NCI-H1048 (cell line): ENCODE results near the gene SPDYE2.
"Not testable (repeated sequence)": the region's sequence is repeated elsewhere in the genome, so short reads cannot be mapped to it uniquely, and the experiment has no call there.

Source experiments
- DNase-seq: peaks from one replicate; lab custom pipeline; 2025; lab: John Stamatoyannopoulos, UW

Gene SPDYE2, protein sequence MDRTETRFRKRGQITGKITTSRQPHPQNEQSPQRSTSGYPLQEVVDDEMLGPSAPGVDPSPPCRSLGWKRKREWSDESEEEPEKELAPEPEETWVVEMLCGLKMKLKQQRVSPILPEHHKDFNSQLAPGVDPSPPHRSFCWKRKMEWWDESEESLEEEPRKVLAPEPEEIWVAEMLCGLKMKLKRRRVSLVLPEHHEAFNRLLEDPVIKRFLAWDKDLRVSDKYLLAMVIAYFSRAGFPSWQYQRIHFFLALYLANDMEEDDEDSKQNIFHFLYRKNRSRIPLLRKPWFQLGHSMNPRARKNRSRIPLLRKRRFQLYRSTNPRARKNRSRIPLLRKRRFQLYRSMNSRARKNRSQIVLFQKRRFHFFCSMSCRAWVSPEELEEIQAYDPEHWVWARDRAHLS

DNA sequence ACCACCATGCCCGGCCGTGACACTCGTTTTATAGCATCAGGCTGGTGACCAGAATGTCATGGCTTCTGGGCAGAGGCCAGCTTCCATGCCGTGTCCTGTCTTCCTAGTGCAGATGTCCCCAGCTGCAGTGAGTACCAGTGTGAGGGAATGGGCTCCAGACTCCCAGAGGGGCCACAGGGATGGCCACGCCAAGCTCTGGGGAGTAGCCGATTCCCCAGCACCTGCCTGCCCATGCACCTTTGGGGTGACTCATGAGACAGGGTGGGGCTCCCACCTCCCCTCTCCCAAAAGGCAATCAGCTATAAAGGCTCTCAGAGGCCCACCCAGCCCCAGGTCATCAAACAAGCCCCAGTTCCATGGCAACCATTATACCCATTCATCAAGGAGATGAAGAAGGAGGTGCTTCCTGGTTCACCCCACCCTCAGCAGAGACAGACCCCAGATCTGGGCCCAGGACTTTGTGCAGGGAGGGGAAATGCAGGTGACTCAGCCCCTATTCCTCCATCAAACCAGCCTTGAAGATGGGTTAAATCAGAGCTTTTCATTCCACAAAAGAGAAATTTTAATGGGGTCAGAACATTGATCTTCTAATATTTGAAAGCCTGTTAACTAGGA is at the start of gene SPDYE2:
SPDYE2 (plus strand) TSS at position 419 of the 615 bp plus-strand sequence. CDS start 2,030 bp downstream, outside the sequence.
- not testable (repeated sequence) for DNase-seq

DNA sequence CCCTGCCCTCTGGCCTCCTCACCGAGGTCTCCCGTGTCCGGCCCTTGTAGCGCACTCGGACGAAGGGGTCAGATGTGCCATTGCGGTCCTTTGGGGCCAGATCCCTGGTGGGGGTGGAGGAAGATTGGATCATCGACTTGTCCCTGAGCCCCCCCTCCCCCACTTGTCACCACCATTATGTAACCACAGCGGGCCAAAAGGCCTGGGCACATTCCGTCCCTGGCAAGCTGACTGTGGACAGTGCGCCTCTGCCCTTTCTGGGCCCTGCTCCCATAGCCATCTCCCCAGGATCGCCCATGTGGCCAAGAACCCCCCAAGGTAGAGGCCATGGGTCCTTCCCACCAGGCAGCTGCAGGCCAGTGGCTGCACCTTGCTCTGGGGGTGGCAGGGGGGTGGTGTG is 47.9 kb upstream of the SPDYE2 start:
- DNase-seq: not testable (repeated sequence)

DNA sequence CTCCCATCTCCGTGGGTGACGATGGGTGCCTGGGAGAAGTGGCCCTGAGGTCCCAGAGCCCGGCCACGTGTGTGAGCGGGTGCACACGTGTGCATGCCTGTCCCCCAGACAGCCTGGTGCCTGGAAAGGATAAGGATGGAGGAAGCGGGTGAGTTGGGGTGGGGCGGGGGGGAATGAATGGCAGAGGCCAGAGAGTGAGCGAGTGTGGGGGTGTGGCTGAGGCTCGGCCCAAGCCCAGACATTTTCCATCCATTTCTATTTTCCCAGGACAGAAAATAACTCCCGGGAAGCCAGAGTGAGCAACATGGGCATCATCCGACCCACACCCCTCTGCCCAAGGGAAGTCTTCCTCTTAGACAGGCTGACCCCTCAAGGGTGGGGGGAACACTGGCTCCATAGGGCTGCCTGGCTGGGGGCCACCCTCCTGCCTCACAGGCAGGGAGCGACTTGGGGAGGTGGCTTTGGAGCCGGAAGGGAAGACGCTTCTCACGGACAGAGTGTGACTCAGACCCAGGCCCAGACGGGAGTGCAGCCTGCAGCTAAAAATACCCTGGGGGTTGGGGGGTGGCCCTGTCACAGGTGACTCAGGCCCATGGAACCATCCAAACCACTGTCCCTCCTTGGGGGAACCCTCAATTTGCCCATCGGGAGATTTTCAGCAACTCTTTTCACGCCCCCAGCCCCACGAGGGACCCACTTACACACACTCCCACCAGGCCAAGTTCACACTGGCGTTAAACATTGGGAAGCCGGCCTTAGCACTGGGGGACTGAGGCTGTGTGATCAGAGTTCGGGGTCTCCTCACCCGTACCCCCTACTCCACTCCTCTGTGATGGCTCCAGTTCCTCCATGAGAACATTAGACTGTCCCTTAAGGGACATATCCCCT is 45.5 kb upstream of the SPDYE2 start:
- DNase-seq: not testable (repeated sequence)

DNA sequence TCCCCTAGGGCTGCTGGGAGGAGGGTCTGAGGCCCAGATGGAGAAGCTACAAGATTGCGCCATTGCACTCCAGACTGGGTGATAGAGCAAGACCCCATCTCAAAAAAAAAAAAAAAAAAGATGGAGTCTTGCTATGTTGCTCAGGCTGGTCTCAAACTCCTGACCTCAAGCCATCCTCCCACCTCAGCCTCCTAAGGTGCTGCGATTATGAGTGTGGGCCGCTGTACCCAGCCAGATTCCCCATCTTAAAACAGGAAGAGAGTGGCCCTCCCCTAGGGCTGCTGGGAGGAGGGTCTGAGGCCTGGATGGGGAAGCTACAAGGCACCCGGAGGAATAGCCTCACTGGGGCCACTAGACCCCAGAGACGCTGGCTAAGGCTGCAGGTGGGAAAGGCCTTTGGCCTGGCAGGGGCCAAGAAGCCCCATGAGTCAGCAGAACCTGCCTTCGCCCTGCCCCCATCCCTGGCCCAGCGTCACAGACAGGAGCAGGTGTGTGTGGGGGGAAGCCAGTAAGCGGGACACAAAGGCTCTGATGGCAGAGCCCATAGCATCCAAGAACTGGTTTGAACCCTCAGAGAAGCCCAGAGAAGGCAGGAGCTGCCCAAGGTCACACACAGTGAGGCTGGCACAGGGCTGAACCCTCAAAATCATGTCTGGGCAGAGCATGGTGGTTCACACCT is 43.5 kb upstream of the SPDYE2 start:
- DNase-seq: not testable (repeated sequence)

DNA sequence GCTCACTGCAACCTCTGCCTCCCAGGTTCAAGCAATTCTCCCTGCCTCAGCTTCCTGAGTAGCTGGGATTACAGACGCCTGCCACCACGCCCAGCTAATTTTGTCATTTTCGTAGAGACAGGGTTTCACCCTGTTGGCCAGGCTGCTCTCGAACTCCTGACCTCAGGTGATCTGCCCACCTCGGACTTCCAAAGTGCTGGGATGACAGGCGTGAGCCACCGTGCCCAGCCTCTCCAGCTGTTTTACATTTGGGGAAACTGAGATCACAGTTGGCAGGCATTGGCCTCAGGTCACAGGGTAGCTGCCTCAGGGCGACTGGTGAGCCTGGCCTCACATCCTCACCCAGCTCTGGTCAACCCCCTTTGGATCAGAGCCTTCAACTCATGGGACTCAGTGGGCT is 40.5 kb upstream of the SPDYE2 start:
- not testable (repeated sequence) for DNase-seq

DNA sequence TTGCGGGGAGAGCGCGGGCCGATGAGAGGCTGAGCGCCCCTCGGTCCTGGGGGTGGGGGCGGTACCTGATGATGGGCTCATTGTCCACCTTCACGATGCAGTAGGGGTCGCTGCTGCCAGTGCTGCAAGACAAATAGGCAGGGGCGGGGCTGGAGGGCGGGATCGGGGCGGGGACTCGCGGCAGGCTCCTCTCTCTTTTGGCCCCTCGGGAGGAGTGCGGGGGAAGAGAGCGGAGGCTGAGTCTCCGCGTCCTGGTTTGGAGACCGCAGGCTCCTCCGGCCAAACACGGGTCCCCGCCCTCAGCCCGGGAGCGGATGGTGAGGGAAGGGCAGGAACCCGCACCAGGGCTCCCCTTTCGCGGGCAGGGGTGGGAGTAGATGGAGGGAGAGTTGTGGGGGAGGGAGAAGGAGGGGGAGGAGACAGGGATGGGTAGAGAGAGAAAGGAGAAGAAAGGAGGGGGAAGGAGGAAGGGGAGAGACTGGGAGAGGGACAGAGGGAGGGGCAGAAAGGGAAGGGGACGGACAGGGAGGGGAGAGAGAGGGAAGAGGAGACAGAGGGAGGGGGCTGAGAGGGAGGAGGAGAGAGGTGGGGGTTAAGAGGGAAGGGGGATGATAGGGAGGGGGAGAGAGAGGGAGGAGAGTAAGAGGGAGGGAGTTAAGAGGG is 39.0 kb upstream of the SPDYE2 start:
- DNase-seq: not testable (repeated sequence)

DNA sequence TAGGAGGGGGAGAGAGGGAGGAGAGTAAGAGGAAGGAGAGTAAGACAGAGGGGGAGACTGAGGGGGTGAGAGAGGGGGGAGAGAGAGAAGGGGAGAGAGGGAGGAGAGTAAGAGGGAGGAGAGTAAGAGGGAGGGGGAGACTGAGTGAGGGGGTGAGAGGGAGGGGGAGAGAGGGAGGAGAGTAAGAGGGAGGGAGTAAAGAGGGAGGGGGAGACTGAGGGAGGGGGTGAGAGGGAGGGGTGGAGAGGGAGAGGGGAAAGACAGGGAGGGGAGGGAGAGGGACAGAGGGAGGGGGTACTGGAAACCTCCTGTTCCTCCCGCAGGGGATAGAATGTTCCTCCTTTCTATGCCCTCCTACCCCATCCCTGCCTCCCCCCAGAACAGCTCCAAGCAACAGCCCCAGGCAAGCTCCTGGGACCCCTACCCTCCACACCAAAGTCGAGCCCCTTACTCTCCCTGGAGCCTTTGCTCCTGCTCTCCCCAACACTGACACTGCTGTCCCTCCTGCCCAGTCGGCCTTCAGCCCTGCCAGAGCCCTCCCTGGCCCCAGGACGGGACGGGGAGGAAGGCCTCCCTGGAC is 38.3 kb upstream of the SPDYE2 start:
- DNase-seq: not testable (repeated sequence)

DNA sequence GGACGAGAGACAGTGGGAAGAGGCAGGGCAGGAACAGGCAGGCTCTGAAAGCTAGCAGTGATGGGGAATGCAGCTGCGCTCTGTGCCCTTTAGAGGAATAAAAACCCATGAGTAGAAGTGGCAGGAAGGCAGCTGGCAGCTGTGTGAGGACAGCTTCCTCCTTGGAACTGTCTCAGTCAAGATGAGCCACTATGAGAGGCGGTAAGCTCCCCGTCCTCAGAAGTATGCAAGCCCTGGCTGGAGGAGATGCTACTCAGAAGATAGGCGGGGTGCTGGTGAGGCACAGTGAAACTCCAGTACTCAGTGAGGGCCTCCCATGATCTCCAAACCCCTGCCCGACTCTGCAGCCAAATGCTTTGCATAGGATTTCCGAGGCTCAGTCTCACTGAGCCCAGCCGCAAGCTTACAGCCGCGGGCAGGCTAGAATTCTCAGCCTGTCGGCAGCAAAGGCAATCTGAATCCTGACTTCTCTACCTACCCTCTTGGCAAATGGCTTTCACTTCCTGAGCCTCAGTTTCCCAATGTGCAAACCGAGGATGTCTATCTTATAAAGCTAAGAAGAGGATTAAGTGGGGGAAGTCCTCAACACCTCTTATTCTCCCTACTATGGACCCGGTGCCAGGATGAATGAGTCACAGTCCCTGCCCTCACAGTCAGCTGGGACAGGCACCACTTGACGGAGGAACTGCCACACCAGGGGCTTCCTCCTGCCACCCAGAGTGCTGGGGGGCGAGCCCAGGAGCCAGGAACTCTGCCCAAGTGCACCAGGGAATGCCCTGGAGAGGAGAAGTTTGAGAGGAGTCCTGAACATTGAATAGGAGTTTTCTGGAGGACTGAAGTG is 35.9 kb upstream of the SPDYE2 start:
- DNase-seq: not testable (repeated sequence)

DNA sequence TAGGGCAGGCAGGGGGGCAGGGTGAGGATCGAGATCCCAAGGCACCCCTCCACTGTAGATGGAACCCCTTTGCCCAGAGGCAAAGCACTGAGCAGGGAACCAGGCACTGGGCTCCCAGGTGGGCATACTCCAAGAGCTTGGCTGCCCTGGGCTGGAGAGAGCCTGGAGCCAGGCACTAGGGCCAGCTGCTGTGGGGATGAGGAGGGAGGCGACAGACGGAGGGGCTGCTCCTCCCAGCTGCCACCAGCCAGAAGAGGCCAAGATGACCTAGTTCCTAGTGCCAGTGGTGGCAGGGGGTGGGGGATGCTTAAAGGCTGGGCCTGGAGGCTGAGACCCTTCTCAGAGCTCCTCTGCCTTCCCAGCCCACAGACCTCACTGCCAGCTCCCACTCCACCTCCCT is 35.1 kb upstream of the SPDYE2 start:
- DNase-seq: not testable (repeated sequence)

DNA sequence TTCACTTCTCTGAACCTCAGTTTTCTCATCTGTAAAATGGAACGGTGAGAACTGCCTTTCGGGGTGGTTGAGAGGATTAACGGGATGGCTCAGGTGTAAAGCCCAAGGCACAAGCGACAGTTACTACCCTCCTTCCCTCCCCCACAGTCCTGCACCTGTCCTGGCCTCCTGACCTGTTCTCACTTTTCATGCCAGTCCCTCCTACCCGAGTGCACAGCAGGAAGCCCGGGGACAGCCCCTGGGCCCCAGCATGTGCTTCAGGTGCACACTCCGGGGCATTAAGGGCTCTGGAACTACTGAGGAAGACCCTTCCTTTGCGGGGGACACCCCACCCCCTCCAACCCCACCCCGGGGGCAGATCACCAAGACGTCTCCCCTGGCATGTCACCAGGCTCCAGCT is 34.1 kb upstream of the SPDYE2 start:
- not testable (repeated sequence) for DNase-seq

DNA sequence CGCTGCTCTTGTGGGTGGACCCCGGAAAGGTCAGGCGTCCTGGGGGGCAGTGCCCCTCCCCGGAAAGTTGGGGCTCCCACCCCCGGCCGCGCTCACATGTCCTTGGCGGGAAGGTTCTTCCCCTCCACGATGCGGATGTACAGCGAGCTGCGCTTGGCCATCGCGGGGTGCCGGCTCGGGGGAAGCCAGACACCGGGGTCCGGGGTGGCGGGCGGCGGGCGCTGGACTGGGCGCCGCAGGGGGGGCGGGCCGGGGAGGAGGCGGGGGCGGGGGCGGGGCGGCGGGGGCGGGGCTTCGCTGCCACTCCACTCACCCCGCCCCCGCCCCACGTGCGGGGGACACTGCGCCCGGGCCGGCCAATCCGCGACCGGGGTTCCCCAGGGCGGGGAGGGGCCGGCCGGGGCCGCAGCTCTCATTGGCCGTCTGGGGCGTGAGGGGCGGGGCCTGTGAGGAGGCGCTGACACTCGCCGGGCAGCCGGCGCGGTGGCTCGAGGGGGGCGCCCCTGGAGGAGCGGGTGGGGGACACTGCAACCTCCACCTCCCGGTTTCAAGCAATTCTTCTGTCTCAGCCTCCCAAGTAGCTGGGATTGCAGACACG is 33.4 kb upstream of the SPDYE2 start, which contains the start of gene RASA4B:
RASA4B (minus strand) TSS at position 228 of the 598 bp plus-strand sequence; CDS start at position 161, 67 bp downstream.
- DNase-seq: not testable (repeated sequence)

DNA sequence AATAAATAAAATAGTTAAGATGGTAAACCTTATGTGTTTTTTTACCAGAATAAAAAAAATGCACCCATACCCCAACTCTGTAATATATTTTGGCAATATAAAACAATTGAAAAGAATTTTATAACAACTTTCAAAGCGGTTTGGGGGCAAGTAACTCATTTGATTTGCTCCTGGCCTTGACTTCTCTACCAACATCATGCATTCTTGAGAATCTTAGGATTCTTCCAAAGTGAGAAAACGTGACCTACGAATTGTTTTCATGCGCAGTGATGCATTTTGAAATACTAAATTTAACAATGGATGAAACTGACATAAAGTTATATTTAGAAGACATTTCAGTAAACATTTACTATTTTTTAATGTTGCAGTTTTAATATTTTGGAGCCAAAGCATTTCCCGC is 30.2 kb upstream of the SPDYE2 start:
- DNase-seq: not testable (repeated sequence)

DNA sequence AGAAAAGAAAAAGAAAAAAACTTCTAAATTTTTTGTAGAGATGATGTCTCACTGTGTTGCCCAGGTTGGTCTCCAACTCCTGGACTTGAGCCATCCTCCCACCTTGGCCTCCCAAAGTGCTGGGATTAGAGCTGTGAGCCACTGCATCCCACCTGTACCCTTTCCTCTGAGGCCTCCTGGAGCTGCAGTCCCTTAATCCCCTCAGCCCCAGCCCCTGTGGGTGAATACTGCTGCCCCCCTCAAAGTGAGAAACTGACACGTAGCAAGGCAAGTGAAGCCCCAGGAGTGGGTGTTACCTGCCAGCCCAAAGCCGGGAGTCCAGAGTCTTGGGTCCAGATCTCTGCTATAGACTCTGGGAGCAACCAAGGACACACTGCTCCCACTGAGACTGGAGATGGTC is 26.2 kb upstream of the SPDYE2 start:
- not testable (repeated sequence) for DNase-seq

DNA sequence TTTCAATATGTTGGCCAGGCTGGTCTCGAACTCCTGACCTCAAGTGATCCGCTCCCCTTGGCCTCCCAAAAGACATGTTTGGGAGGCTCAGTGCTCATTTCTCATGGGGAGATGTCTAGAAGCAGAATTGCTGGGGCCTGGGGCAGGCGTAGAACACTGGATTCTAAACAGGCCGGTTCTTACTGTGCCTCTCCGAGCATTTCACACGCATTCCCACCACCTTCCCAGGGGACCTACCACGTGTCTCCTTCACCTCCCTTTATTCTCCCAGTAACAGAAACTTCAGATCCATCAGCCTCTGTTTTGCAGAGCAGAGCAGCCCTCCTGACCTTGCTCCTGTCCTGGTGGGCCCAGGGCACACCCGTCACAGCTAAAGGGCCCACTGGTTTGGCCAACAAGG is 23.8 kb upstream of the SPDYE2 start:
- DNase-seq: not testable (repeated sequence)

DNA sequence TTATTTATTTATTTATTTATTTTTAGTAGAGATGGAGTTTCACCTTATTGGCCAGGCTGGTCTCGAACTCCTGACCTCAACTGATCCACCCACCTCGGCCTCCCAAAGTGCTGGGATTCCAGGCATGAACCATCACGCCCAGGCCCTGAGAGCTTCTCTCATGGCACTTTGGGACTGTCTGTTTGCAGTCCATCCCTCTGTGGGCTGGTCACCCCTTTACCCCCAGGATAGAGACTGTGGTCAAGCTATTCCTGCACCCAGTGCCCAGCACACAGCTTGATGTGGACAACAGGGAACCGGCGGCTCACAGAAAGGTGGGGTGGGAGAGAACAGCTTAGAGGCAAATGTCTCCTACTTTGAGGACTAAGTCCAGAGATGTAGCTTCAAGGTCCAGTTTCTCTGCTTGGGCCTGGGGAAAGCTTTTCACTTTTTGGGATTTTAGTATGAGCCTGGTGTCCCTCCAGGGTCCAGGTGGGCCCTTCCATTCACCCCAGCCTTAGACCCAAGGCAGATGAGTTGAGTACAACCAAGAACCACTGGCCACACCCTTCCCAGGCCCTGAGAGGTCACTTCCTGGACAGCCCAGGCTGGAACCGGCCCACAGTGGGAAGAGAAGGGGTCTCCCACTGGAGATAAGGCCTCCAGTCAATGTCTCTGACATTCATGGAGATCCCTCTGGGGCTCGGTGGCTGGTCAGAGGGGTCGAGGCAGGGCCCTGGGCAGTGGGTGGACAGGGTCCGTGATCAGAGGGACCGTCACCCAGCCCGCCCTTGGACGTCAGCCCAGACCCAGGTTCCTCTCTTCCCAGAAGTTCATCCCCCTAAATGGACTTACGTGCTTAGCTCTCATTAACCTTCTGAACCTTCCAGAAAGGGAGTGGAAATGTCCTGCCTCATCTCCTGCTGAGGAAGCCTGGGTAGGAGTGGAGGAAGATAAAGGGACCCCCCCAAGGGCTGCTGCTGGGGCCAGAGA is 22.9 kb upstream of the SPDYE2 start:
- DNase-seq: not testable (repeated sequence)

DNA sequence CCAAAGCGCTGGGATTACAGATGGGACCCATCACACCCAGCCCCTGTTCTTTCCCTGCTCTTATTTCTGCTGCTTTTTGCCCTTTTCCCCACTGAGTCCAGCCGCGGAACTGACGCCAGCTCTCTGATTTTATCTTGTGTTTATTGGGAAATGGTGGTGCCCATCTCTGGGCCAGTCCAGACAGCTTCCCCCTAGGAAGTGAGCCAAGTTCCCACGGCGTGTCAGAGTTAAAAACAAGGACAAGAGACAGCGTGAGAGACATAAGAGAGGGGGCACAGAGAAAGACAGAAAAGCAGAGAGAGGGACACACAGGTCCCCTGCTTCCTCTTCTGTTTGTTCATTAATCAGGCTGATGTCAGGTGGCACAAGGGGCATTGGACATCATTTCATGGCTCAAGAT is 19.4 kb upstream of the SPDYE2 start:
- DNase-seq: not testable (repeated sequence)

DNA sequence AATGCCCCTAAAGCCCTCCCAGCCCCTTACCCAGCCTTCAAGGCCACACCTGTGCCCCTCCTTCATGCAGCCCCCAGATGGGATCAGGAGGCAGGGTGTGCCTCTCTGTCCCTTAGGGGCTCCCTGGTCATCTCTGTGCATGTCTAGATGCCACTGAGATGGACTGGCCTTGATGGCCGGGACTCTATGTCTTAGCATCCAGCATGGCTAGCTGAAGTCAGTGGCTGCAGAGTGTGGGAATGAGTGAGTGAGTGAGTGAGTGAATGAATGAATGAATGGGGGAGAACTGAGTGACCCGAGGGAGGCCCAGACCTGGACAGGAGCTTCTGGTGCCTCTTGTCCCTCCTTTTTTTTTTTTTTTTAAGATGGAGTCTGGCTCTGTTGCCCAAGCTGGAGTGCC is 18.9 kb upstream of the SPDYE2 start:
- DNase-seq: not testable (repeated sequence)

DNA sequence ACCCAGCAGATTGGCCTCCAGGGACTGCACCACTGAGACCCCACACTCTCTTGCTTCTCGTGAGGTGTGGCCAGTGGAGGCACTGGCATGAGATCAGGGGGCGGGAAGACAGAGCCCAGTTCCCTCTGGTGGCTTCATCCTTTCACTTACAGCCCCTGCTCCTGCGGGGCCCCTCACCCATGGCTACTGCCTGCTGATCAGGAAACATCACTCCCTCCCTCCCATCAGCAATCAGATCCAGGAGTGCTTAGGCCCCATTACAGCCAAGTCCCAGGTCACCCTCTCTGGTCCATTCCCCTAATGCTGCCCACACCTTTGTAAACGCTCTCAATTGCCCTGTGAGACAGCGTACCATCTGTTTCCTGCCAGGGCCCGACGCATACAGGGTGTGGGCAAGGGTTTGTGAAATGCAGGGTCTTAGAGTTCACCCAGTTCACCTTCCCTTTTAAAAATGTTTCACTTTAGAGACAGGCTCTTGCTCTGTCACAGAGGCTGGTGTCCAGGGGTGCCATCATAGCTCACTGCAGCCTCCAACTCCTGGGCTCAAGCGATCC is 15.9 kb upstream of the SPDYE2 start:
- DNase-seq: not testable (repeated sequence)
